ENCODE measurements around the gene LPCAT1. TPM values are rescaled to one million over a fixed set of nuclear protein-coding genes. Genes with fewer than 3 reads are reported as not detected.

The LPCAT1 gene
- total RNA-seq, 2 donors from 2014 or later: 53.9 to 54.6 TPM

DNA sequence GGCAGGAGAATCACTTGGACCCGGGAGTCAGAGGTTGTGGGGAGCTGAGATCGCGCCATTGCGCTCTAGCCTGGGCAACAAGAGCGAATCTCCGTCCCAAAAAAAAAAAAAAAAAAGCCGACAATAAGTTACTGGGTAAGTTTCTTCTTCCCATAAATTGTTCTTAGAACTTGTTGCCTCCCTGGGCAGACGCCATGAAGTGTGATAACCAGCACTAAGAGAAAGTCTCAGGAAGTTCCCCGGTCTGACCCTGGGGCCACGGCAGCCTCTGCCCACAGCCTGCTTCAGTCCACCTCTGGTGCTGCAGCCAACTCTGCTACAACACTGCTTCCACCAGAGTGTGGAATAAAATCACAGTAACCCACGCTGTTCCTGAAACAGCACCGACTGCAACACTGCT is 19.1 kb downstream of the LPCAT1 start:
- ATAC-seq (ENCODE audit: insufficient number of reproducible peaks, low FRiP score, low read depth): no peak
- peaks cover 24 to 36% of the 10 kb centered on the region in 2 donors for H3K4me1 ChIP-seq (ENCODE audit: control insufficient read depth in 1 of 2, low read depth in 2 of 2)
- no peaks in the 10 kb centered on the region for H3K27me3 ChIP-seq (replicated peaks; ENCODE audit: insufficient read depth)
- DNase-seq (ENCODE audit: low spot score): no peak
- H3K27ac ChIP-seq: no peak overlapping the region
- no peak overlapping the region for H3K4me3 ChIP-seq
- TF ChIP-seq, protein P1, sequence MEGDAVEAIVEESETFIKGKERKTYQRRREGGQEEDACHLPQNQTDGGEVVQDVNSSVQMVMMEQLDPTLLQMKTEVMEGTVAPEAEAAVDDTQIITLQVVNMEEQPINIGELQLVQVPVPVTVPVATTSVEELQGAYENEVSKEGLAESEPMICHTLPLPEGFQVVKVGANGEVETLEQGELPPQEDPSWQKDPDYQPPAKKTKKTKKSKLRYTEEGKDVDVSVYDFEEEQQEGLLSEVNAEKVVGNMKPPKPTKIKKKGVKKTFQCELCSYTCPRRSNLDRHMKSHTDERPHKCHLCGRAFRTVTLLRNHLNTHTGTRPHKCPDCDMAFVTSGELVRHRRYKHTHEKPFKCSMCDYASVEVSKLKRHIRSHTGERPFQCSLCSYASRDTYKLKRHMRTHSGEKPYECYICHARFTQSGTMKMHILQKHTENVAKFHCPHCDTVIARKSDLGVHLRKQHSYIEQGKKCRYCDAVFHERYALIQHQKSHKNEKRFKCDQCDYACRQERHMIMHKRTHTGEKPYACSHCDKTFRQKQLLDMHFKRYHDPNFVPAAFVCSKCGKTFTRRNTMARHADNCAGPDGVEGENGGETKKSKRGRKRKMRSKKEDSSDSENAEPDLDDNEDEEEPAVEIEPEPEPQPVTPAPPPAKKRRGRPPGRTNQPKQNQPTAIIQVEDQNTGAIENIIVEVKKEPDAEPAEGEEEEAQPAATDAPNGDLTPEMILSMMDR (IDR thresholded peaks at IDR 0.05): no peak
- no peaks in the 10 kb centered on the region for H3K9me3 ChIP-seq
- no peaks in the 10 kb centered on the region for H3K36me3 ChIP-seq

DNA sequence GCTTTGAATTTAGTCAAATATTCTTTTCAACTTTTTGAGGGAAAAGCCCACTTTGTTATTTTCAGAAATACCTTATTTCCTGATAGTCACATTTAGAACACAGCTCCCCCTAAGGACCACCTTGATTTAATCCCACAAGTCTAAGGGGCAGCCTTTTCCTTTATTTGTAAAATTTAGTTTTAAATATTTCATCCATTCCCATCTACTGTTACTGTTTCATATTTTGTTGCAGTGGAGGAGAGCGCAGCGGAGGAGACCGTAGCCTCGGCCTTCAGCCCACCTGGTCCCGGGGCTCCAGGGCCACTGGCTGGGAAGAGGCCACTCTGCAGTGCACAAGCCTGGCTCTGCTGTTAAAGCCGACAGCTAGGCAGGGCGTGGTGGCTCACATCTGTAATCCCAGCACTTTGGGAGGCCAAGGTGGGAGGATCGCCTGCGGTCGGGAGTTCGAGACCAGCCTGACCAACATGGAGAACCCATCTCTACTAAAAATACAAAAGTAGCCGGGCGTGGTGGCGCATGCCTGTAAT is 19.6 kb downstream of the LPCAT1 start:
- TF ChIP-seq, protein P1 (IDR thresholded peaks at IDR 0.05): no peak
- no peak for ATAC-seq (ENCODE audit: insufficient number of reproducible peaks, low FRiP score, low read depth)

DNA sequence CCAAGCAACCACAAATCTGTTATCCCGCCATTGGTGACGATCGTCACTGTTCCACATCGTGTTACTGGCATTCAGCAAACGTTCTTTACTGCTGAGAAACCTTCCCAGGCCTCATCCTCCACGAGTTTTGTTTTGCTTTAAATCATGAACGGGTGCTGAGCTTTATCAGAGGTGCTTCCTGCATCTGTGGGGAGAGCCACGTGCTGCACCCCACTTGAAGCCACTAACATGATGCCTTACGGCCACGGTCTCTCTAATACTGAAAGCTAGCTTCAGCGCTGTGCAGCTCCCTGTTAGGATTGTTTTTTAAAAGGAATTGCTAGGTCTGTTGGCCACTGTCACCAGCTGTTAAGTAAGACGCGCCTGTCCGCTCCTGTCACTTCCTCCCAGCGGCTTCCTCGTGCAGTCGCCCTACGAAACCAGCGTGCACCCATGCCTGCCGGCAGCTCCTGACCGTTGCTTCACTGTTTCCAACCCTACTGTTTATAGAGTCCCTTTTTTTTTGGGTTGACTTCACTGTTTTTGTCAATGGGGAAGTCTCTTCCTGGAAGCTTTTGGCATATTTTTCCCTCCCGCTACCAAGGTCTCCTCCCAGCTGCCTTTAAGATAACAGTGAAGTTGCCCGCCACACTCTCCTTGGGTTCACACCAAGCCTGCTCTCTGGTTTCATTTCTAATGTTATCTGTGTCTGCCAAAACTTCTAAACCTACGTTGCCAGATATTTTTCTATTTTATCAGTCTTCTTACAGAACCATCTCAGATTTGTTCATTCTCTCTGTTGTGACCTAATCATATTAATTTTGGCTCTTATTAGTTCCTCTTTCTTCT is 20.3 kb downstream of the LPCAT1 start:
- ATAC-seq (ENCODE audit: insufficient number of reproducible peaks, low FRiP score, low read depth) (peak; percentile 39), DNase-seq (ENCODE audit: low spot score) (no peak)
- Histone ChIP-seq H3K4me1 (ENCODE audit: control insufficient read depth in 1 of 2, low read depth in 2 of 2) (peaks cover 24 to 36% of the 10 kb centered on the region in 2 donors), H3K4me3 (peak overlapping the region; percentile 51), H3K9me3 (no peaks in the 10 kb centered on the region), H3K27me3 (replicated peaks; ENCODE audit: insufficient read depth) (no peaks in the 10 kb centered on the region), H3K36me3 (no peaks in the 10 kb centered on the region), H3K27ac (peak overlapping the region in 1 of 2 donors; percentile 24)
- TF ChIP-seq, protein P1 (IDR thresholded peaks at IDR 0.05): no peak

More for the DNA sequence above, 19.6 kb downstream of the LPCAT1 start:
- peaks cover 24 to 36% of the 10 kb centered on the region in 2 donors for H3K4me1 ChIP-seq (ENCODE audit: control insufficient read depth in 1 of 2, low read depth in 2 of 2)
- peak overlapping the region in 1 of 2 donors; percentile 24 for H3K27ac ChIP-seq
- H3K36me3 ChIP-seq: no peaks in the 10 kb centered on the region
- no peak for DNase-seq (ENCODE audit: low spot score)
- H3K9me3 ChIP-seq: no peaks in the 10 kb centered on the region
- peak overlapping the region; percentile 51 for H3K4me3 ChIP-seq
- no peaks in the 10 kb centered on the region for H3K27me3 ChIP-seq (replicated peaks; ENCODE audit: insufficient read depth)

DNA sequence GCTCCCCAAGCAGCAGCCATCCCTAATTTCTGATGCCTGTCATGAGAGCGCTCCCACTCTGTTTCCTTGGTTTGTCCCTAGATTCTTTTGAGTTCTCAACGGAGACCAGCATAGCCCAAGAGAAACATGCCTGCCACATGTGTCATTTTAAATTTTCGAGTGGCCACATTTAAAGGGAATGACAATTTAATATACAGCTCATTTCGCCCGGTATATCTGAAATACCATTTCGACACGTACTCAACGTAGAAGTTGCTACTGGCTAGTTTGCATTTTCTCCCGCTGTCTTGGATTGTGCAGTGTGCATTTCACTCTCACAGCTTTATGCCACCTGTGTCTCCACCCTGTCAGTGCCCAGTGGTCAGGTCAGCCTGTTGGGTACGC is 21.0 kb downstream of the LPCAT1 start:
- no peak for DNase-seq (ENCODE audit: low spot score)
- TF ChIP-seq, protein P1 (IDR thresholded peaks at IDR 0.05): no peak
- H3K27ac ChIP-seq: no peak overlapping the region
- no peaks in the 10 kb centered on the region for H3K9me3 ChIP-seq
- H3K4me3 ChIP-seq: no peak overlapping the region
- peaks cover 24 to 38% of the 10 kb centered on the region in 2 donors for H3K4me1 ChIP-seq (ENCODE audit: control insufficient read depth in 1 of 2, low read depth in 2 of 2)
- H3K27me3 ChIP-seq (replicated peaks; ENCODE audit: insufficient read depth): no peaks in the 10 kb centered on the region
- ATAC-seq (ENCODE audit: insufficient number of reproducible peaks, low FRiP score, low read depth): no peak
- H3K36me3 ChIP-seq: no peaks in the 10 kb centered on the region

DNA sequence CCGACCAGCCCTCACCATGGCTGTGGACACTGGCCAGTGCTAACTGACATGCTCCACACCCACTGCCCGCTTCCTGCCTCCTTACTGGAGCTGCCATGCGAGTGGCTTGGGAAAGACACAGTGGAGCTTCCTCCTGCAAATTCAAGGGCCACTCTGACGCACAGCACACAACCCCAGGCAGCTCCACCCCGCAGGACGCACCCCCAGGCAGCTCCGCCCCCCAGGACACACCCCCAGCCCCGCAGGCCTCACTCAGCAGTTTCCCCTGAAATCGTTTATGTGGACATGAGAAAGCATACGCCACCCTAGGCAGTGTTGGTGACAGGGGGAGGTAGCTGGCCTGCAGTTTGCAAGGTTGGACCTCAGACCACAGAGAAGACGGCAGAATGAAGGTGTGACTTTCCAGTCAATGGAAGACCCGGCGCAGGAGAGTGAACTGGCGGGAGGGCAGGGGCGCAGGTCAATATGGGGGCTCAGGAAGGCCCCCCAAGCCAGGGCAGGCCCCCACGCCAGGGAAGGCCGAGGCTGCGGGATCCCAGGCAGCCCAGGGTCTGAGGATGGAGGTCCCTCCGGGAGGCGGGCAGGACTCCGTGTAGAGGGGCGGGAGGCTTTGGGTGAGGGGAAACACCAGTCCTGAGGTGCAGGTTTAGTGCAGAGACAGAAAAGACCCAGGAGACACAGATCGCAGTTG is 21.6 kb downstream of the LPCAT1 start:
- Histone ChIP-seq H3K27ac (no peak overlapping the region), H3K36me3 (no peaks in the 10 kb centered on the region), H3K4me1 (ENCODE audit: control insufficient read depth in 1 of 2, low read depth in 2 of 2) (peaks cover 24 to 43% of the 10 kb centered on the region in 2 donors), H3K4me3 (no peak overlapping the region), H3K9me3 (no peaks in the 10 kb centered on the region), H3K27me3 (replicated peaks; ENCODE audit: insufficient read depth) (no peaks in the 10 kb centered on the region)
- ATAC-seq (ENCODE audit: insufficient number of reproducible peaks, low FRiP score, low read depth) (no peak), DNase-seq (ENCODE audit: low spot score) (no peak)
- TF ChIP-seq, protein P1 (IDR thresholded peaks at IDR 0.05): no peak

All from thoracic aorta (tissue), 2 donors.